Activated naive CD8-positive, alpha-beta T cell treated with anti-CD3 and anti-CD28 coated beads, Interleukin-2, amount 10 ng/mL, durations not matched to agents 7 days and 5 days (primary cell): ENCODE results near the gene SMURF2. TPM values are rescaled to one million over a fixed set of nuclear protein-coding genes. Genes with fewer than 3 reads are reported as not detected.

Experiments used
- ATAC-seq: fragments of 150-1000 bp; cut with Tn5 transposase; one replicate; pipeline ENCODE4 v1.10.0; 2021; ENCODE audit warnings: low read depth, moderate library complexity
- POLR2A ChIA-PET: fragments of 350-600 bp; sonication (Branson Sonifier 250); formaldehyde crosslinking; loops from one replicate; lab custom pipeline; 2021; ENCODE audit warnings: antibody characterized with exemption; lab: Charles Lee
- DNase-seq: peaks from one replicate; pipeline ENCODE4 v3.0.0; 2021
- H3K27ac Mint-ChIP-seq: one replicate; pipeline ENCODE4 v1.8.0; 2022; ENCODE audit warnings: mild to moderate bottlenecking, mixed read lengths
- H3K27me3 Mint-ChIP-seq: one replicate; pipeline ENCODE4 v1.8.0; 2022; ENCODE audit warnings: mild to moderate bottlenecking, moderate library complexity, mixed read lengths
- H3K36me3 Mint-ChIP-seq: one replicate; pipeline ENCODE4 v1.8.0; 2021; ENCODE audit warnings: mild to moderate bottlenecking, mixed read lengths
- H3K4me1 Mint-ChIP-seq: one replicate; pipeline ENCODE4 v1.8.0; 2021; ENCODE audit warnings: mixed read lengths
- H3K4me3 Mint-ChIP-seq: one replicate; pipeline ENCODE4 v1.8.0; 2022; ENCODE audit warnings: mild to moderate bottlenecking, moderate library complexity, mixed read lengths
- H3K9me3 Mint-ChIP-seq: one replicate; pipeline ENCODE4 v1.8.0; 2021; ENCODE audit warnings: mixed read lengths
- microRNA-seq: library from miRNA; unstranded; fragments of <30 nt; microRNA quantifications from one replicate; pipeline ENCODE4 v1.2.0, GENCODE V29; 2022
- total RNA-seq, 2 experiments: library from RNA; stranded (reverse); gene quantifications; one replicate each; pipeline ENCODE4 v1.2.3, GENCODE V29; 2021

Gene SMURF2
- total RNA-seq, 2 experiments from 2014 or later: 24.9 to 27.0 TPM

- Mint-ChIP-seq H3K4me1 (peaks cover 69% of the 10 kb centered on the region), H3K36me3 (peaks cover 43% of the 10 kb centered on the region), H3K9me3 (no peaks in the 10 kb centered on the region), H3K27ac (peak within 1 kb of the TSS; percentile 100), H3K4me3 (peak within 1 kb of the TSS; percentile 100), H3K27me3 (no peaks in the 10 kb centered on the region)
- POLR2A ChIA-PET: interaction anchor here (0.6 to 4.3 kb wide), 12 partner anchors 9 to 911 kb away, joined by 3 to 179 read pairs (median 5); partner anchors contain the start of genes CEP95 and DDX5
- ATAC-seq (peak; percentile 86), DNase-seq (peak; percentile 98)
These were observed 165.1 kb downstream of the SMURF2 start, which contains the start of gene POLG2 for GRCh38 chr17:64496786-64497564. Gene POLG2, minus strand, starts transcription at chr17:64497054. Its CDS starts 86 bp downstream, at chr17:64496968.

GRCh38 chr17:64496348-64496785 lies 165.7 kb downstream of the SMURF2 start:
- Mint-ChIP-seq H3K4me1 (peaks cover 67% of the 10 kb centered on the region), H3K9me3 (no peaks in the 10 kb centered on the region), H3K27ac (peak overlapping the region; percentile 100), H3K27me3 (no peaks in the 10 kb centered on the region), H3K36me3 (peaks cover 38% of the 10 kb centered on the region), H3K4me3 (peak overlapping the region; percentile 100)
- POLR2A ChIA-PET: interaction anchor here (0.6 to 4.3 kb wide), 12 partner anchors 10 to 911 kb away, joined by 3 to 179 read pairs (median 5); partner anchors contain the start of genes CEP95 and DDX5
- ATAC-seq: no peak
- DNase-seq: no peak

Small RNA genes within 50 kb of the gene (microRNA-seq; reads per million reads assigned to microRNA genes)
- 15.4 reads per million, percentile 24 among the genes with 10 or more reads in this experiment for gene MIR3064
- not detected for gene MIR5047

Other genes with a start within 250 kb of the SMURF2 start
- 1 to 10 TPM in 1 of 2 experiments, under 1 TPM in 1; 0.65 to 1.2 TPM for gene MILR1, start 213.2 kb downstream of the SMURF2 start, total RNA-seq
- 10 to 100 TPM; 36.4 to 42.9 TPM for gene POLG2, start 165.3 kb downstream of the SMURF2 start, total RNA-seq
- 1,000 to 10,000 TPM; 1,143 to 1,182 TPM for gene DDX5, start 156.0 kb downstream of the SMURF2 start, total RNA-seq
- 10 to 100 TPM; 71.0 to 71.7 TPM for gene CEP95, start 155.3 kb downstream of the SMURF2 start, total RNA-seq